CD4-positive, alpha-beta T cell treated with Interleukin-6 for 4 hours (primary cell): ENCODE measurements around the gene PLXNA2.

Source experiments
- DNase-seq: peaks from one replicate; pipeline ENCODE4 v3.0.0-alpha.2; 2020; ENCODE audit warnings: mixed read lengths

Gene PLXNA2

DNA sequence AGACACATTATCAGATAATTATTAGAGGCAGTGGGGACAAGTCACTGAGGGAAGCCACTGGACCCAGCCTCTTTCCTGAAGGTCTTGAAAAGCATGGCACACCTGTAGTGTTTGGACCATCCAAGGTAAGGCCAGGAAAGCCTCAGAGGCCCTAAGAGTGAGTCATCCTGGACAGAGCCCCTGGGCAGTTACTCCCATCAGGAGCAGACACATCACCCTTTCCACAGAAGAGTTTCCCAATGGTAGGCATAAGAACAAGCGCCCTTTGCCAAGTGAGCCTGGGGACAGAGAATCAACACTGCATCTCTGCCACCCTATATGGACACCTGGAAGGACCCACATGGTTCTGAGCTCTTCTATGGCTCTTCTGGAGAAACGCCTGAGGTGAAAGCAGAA, 136.0 kb downstream of the PLXNA2 start:
- no peak for DNase-seq

DNA sequence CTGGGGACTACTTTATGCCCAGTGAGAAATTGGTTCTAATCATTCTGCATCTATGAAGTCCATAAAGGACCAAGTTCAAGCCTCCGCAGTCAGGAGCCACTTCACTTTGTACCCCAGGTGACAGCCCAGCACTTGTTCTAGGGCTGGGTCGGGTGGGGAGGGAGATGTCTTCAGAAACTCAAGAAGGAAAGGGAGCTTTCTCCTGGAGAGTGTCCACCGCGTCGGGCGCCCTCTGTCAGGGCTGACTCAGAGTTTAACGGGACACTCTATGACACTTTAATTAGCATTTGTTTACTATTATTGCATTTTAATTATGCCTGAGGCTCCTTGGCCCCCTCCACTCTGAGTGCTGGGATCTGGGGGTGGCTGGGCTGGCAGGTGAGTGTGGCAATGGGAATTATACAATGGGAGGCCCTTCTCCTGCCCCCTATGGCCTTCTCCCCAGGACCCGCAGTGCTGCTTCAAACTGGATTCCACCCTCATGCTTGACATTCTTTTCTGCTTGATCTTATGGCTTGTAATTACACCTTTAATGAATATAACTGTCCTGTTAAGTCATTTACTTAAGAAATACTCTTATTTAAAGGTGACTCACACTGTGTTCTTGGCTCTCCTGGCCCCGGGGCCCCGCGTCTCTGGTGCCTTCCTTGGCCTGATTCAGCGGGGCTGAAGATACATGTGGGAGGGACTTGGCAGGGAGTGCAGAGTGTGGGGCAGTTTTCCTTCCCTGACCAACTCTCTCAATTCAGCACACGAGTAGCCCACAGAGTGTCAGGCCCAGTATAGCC, 136.6 kb downstream of the PLXNA2 start:
- DNase-seq, result no peak

DNA sequence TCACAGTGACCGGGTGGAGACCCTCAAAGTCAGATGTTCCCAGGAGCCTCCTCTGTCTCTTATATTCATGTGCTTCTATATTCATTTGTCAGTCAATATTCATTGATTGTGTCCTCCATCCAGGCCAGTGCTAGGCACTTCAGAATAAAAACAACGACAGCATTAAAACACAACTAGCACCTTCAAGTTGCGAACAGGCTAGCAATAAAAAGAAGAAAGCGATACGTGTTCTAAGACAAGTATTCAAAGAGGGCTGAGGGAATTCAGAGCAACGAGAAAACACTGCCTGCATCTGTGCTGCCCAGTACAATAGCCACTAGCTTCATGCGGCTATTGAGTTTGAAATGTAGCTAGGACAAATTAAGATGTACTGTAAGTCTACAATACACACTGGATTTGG, 138.0 kb downstream of the PLXNA2 start:
- no peak for DNase-seq

DNA sequence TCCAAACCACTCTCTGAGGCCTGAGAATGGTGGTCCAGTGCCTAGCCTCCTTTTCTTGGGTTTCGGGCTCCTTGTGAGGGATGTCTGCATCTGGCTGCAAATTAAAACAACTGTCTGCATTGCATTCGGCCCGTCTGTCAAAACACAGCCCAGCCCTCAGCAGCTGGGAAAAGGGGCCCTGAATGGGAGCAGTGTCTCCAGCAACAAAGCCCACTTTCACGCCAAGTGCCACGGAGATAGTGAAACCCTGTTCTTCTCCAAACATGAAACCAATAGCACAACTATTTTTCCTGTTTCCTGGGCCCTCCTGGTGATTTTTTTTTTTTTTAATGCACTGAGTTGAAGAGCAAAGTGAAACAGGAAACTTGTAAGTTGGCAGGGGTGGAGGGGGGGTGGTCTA, 138.4 kb downstream of the PLXNA2 start:
- DNase-seq, result no peak

DNA sequence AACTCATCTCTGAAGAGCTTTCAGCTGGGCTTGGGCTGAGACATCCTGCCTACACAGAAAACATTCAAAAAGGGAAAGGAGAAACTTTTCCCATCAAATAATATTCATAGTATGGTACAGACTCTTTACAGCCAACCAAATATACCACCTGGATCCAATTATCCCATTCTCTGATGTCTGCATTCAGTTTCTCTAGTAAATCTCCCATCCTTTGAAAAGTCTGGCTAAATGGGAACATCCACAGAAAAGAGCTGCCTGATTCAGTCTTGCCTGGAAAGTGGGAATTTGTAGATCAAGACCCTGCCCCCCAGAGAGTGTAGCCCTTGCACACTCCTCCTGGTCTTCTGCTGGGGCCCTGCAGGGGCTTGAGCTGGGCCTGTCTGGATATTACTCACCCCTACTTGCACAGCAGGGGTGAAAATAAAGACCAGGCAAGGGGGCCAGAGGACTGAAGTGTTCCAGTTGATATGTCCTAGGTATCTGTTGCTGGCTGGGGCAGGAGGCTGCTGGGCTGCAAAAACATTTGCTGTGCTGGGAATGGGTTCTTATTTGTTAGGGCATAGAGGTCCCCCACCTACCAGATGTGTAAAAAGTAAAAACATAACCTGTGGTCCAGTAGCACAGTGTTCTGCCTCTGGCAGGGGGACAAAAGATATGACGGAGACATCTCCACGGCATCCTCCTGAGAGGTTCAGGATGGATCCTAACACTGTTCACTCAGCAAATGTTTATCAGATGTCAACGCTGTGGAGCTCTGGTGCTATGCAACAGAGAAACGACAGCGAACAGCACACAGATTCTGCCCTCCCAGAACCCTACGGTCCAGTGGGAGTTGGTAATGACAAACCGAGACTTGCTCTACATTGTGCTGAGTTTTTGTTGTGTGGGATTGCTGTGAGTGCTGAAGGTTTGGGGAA, 140.3 kb downstream of the PLXNA2 start:
- DNase-seq, result no peak

DNA sequence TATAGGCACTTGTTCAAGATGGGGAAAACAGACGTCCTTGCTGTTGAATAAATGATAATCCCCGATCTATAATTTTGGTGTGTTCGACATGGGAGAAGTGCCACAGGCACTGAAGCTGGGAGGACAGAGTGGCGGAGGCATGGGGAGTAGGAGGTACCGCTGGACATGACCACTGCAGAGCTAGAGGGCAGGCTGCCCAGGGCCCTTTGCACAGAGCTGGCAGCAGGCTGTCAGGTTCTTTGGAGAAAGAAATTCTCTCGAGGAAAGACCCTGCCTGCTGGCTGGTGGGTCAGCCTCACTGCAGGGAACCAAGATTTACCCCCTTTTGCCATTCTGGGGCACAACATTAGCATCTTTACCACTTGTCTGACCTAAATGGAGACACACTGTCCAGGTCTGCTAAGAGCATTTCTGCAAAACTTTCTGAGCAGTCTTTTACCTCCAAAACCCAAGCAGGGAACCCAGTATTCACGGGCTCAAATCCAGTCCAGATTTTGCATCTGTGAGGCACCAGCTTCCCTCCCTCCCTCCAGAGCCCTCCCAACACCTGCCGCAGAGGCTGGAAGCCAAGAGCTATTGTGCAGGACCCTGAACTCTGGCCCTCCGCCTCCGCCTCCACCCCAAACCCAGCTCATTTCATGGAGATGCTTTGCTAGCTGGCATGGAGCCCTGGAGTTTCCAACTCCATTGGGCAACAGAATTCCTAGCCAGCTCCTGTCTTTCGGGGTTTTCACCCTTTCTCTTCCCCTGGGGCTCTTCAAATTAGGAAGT, 142.3 kb downstream of the PLXNA2 start:
- DNase-seq, result no peak

DNA sequence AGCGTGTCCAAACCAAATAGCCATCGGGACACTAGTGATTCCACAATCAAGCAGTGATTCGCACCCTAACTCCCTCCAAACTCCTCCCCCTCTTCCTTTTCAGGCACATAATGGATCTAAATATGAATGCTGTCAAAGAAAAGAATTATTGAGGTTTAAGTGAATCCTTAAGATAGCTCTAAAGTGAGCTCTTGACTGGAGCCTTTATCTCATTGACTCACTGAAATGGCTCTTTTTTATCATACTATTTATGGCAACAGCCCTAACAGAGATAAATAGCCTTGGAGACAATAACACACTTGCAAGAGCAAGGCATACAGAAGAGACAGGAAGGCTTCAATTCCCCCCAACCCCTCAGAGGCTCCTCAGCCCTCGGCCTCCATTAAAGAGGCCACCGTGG, 143.3 kb downstream of the PLXNA2 start:
- DNase-seq, result no peak

DNA sequence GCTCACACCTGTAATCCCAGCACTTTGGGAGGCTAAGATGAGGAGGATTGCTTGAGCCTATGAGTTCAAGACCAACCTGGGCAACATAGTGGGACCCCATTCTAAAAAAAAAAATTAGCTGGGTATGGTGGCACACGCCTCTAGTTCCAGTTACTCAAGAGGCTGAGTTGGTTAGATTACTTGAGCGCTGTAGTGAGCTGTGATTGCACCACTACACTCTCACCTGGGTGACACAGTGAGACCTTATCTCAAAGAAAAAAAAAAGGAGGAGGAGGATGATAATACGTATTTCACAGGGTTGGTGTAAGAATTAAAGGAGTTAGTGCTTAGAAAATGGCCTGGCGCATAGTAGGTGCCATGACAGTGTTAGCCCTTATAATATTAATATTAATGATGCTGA, 144.1 kb downstream of the PLXNA2 start:
- no peak for DNase-seq

DNA sequence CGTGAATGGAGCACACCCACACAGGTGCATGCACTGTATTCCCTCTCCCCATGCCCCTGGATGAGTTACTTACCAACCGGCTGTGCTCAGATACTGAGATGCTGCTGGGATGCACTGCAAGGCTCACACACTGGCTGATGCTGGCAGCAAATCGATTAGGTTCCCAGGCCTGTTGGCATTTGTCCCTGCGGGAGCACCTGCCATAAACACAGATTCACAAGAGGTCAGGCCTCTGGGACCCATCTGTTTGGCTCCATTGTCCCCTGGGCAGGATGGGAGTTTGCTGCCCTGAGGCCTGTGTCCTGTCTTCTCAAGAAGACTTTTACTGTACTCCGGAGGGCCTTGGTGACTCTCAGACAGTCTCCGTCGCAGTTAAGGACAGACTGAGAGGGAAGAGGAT, 145.4 kb downstream of the PLXNA2 start:
- no peak for DNase-seq

DNA sequence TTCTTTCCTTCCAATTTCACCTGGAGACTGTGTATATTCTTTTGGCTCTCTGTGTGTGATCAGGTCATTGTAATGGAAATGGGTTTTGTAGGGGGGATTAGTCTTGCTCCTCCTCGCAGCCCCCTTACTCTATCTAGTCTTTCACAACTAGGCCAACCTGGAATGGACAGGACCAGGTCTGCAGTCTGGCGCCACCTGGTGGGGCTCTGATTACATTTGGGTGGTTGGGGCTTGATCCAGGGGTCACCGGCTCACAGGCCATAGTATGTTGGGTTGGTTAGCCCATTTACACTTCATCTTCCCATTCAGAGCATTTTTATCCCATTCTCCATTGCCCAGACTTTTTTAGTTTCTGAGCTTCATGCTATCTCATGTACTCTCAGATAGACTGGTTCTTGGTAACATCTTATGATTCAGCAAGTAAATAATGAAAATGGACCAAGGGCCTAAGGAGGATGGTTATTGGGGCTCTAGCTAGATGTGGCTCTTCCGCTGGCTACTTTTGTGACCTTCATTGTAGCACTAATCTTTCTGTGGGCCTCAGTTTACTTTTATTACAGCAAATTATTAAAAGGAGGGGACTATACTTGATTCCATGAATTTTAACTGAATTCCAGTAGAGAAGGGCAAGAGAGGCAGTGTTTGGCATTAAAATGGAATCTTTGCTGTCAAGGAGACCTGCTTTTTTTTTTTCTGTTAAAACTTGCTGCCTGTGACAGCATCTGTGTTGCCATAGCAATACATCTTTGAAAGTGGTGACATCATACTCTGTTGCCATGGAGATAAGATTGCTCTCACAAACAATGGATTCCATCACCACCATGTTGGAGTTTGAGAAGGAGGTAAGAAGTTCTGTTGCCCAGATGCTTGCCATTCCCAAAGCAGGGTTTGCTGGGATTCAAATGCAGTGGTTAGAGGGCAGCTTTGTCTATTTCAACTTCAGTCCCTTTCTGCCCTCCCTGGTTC, 150.1 kb downstream of the PLXNA2 start:
- DNase-seq, result peak; percentile 75

DNA sequence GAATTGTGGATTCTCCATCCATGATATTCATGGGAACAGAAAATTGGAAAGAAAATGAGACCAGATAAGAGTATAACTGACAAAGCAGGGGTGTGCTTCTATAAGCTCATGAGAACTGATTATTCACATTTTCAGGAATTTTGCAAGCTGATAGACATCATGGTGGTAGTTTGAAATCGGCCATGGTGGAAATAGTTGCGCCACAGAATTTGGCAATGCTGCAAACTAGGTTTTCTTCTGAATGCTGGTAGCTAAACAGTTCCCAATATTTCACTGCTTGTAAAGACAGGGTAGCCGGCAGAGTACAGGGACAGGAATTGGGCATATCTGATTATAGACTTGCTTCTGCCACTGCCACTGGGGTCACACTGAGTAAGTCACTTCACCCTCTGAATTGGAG, 151.1 kb downstream of the PLXNA2 start:
- DNase-seq, result no peak

DNA sequence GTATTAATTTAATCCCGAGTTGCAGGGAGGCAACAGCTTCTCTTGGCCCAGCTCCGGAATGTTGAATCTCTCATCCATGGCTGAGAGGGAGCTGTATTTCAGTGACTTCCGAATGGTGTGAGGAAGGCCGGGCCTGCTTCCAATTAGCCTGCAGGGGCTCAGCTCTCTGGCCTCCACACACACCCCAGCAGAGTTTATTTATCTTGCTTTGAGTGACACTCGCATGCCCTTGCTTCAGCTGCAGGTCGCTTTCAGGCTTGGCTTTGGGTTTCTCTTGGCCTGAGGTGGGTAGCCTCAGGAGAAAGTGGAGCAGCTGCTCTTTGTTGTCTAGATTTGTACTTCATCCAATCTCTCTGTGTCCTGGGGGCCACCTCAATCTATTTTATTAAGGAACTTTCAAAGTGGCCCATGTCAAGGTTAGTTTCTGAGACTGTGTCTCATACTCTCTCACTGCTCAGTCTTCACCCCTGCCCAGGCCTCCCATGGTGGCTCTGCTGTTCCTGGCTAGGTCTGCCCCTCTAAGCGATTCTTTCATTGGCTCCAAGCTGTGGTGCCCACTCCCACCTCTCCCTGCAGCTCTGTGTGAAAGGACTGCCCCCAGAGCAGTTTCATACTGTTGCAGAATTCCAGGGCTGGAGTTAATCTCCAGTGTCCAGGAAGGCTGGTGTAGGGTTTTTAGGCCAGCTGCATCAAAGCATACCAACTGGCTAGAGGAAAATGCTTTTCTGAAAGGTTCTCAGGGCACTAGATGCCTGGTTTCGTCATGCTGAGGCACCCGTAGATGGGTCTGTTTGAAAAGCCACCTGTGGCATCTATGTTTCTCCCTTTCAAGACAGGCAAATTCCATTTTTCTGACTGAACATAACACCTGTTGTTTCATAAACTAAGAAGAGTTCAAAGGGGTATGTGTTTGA, 153.5 kb downstream of the PLXNA2 start:
- no peak for DNase-seq

DNA sequence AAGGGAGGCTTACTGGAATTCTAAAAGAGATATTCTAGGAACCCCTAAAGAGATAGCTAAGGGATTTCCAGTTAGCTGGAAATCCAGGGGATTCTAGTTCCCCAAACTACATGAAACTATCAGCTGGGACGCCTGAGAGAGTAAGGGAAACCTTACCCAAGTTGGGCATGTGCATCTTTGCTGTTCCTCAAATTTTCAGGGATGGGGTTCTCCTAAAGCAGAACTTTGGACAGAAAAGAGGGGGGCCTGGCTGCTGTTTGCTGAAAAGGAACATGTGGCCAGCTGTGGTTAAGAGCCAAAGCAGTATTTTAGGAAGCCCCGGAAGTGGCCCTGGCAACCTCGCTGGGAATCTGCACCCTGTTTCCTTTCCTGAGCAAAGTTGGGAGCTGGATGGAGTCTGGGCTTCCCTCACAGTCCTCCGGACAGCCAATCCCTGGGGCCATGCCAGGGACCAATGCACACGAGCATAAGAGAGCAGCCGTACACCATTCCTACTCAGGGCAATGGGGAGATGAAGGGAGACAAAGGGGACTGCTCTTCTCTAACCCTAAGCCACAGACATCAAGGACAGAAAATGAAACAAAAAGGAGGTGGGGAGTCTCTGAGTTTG, 154.3 kb downstream of the PLXNA2 start:
- DNase-seq, result no peak

DNA sequence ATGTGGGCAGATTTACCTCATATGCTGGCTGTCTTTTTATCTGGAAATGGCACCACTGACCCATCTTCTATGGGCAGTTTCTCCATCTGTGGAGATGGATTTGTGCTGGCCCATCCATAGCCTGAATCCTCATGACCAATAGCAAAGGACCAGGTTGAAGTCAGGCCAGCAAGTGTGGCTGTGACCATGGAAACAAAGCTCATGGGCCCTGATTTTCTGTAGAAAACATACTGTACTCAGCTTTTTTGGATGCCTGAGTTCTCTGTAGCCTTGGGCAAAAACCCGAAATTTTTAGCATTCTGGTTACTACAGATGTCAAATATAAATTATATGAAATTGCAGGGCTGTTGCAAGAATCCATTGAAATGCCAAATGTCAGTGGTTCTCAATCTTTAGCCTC, 155.0 kb downstream of the PLXNA2 start:
- no peak for DNase-seq

DNA sequence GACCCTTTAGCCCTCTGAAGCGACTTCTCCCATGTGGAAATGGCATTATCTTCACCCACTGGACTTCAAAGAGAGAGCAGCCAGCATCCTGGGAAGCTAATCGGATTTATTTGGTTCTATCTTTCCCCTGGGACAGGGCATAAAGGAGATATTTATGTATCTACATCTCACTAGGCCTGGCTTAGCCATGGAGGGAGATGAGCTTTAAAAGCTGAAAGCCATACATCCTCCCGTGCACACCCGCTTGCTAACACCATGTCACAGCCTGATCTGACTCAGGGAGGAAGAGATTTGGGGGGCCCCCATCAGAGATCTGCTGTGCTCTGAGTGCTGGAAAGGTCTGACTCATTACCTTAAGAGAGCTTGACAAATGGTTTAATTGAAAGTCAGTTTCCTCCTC, 155.9 kb downstream of the PLXNA2 start:
- no peak for DNase-seq

DNA sequence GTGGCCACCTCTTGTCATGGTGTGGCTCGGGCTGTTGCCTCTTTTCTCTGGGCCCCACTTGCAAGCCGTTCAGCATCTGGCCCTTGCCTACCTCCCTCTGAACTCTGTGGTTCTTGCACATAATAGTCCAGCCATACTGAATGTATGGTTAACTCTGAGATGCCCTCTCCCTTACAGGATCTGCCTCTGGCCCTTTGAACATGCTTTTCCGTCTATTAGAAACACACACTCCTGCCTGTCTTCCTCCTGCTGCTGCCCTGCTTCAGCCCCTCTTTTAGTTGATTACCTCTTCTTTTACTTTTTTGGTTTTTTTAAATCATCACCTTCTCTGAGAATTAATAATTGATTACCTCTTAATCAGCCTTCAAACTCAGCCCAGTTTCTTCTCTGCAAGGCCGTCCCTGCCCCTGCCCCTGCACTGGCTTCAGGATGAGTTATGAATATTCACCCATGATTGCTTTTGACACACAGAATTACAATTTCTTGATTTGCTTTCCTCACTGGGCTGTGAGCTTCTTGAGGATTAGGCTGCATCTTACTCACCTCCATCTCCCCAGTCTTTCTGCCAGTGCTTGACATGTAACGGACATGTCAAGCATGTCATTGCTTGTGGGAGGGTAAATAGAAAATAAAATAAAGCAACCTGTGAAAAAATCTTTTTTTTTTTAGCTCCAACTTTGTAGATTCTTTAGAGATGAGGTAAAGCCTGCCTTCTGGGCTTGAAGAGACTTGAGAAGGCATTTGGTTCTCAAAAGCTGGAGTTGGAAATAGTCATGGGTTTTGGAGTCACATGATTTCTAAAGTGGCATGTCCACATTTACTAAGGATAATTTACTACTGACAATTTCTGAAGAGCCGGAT, 158.3 kb downstream of the PLXNA2 start:
- no peak for DNase-seq

DNA sequence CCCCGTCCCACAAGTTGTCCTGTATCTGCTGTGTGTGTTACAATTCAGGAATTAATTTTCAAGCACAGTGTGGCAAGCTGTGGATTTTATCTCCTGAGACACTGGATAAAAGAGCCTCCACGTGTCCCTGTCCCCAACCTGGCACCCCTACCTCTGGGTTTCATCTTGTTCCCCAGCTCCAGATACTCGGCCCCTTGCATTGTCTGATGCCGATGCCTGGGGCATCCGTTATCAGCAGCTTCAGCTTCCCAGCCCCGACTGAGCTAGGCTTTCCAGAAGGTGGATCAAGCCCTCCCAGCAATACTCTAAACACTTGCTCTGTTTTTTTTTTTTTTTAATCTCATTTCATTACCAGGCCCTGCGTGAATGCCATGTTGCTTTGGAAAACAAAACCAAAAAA, 159.4 kb downstream of the PLXNA2 start:
- no peak for DNase-seq

DNA sequence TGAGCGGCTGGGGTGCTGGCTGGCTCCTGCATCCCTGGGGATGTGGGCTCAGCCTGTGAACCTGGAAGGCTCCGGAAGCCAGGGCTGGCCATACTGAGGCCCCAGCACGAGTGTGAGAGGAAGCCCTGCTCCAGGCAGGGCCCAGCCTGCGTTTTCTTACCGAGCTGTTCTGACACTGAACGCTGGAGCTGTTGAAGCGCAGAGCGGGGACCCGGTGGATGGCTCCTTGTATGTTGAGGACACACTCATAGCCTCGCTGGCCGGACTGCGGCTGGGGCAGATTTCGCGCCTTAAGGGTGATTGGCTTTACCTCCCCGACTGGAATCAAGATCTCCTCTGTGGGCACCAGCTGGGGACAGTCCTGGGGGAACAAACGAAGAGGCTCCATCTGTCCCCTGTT, 160.0 kb downstream of the PLXNA2 start:
- DNase-seq, result no peak

DNA sequence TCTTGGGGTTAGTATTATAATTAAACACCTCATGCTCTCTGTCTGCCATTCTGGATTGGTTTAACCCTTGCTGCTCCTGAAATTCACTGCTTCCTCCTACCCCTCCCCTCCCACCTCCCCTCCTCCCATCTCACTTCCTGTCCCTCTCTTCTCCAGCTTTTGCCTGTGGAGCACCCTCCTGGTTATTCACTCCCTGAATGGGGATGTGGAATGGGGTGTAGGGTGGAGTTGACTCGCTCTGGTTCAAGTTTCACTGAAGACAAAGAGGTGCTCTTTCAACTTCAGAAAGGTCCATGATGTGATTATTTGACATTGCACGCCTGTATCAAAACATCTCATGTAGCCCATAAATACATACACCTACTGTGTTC, 160.5 kb downstream of the PLXNA2 start:
- no peak for DNase-seq
